ENCODE measurements around the gene KRT80.

The KRT80 gene

GRCh38 chr12:52155048-52155868 is 36.6 kb downstream of the KRT80 start:
- peak in 1 of 2 donors; percentile 14 for DNase-seq (ENCODE audit: low read depth in 2 of 2)

GRCh38 chr12:52152905-52153317 is 38.9 kb downstream of the KRT80 start:
- no peak for DNase-seq (ENCODE audit: low read depth in 2 of 2)

DNA sequence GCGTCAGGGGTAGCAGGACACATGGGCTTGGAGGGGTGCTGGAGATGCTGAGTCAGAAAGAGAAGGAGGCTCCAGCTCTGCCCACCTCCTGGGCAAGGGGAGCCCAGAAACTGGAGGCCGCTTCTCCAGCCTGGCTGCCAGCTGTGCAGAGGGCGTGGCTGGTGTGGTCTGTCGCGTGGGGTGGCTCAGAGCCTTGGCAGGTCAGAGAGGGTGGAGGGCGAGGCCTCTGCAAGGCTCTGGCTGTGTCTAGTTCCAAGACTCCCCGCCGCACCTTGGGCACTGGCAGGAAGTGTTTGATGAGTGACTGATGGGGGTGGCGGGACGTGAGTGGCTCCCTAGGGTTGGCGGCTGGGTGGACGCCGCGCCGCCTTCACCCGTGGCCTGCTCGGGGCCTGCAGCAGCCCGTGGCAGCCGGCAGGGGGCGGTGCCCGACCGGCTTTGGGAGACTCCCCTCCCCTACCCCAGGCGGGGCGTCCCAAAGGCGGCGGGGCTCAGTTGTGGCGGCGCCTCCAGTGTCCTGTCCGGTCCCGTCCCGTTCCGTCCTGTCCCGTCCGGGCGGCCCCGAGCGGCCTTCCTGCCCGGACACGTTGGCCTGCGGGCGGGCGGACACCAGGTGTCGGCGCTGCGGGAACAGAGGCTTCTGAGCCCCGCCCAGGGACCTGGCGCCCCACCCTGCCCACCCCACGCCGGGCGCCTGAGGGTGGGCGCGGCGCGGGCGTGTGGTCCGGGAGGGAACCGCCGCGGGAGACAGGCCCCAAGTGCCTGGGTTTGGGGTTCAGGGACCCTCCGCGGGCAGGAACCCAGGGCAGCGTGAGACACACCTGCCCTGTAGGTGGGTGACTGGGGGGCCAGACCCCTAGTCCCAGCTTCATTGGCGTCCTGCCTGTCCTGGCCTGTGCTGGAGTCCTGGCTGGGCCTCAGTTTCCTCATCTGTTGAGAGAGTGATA is 39.7 kb downstream of the KRT80 start:
- peak; percentile 50 to 57 for DNase-seq (ENCODE audit: low read depth in 2 of 2)

- no peak for DNase-seq (ENCODE audit: low read depth in 2 of 2)
Observed at GRCh38 chr12:52151153-52151836, 40.5 kb downstream of the KRT80 start.

DNA sequence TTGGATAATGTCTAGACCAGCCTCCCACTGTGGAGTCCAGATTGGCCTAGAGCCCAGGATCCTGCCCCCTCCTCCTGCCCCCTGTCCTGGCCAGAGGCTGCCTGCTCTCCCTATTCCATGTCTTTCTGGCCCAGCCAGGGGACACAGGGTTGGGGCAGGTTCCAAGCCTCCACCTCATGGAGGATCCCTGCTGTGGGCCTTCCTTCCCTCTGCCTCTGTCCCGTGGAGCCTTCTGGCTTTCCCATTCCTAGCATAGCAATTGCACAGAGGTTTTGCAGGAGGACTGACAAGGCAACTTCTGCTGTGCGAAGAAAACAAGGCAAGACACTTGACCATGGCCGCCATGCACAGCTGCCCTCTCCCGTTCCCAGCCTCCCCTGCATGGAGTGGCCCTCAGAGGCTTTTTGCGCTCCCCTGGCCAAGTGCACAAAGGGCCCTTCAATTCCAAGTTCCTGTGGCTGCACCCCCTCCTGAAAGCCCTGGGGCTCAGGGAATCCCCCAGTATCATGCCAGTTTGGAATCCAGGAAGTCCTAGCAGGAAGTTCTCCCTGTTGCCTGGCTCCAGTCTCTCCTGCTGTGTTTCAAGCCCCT is 42.1 kb downstream of the KRT80 start:
- no peak for DNase-seq (ENCODE audit: low read depth in 2 of 2)

DNA sequence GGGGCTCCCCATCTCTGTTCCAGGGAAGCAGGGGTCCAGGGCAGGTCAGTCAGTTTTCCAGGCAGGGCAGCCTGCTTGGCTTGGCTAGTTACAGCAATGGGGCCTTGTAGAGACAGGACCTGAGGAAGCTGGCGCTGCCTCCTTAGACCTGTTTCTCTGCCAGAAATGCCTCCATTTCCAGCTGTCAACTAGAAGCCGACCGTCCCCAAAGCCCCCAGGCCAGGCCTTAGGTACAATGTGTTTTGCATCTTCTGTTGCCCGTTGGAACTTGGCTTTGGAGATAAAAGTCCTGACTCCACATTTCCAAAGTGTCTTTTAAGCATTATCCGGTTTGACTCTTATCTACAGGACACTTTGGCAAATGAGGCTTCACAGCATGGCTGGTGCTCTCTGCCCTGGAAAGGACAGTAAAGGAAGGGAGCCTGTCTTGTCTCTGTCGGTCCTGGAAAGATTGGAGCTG is 42.6 kb downstream of the KRT80 start:
- no peak for DNase-seq (ENCODE audit: low read depth in 2 of 2)

DNA sequence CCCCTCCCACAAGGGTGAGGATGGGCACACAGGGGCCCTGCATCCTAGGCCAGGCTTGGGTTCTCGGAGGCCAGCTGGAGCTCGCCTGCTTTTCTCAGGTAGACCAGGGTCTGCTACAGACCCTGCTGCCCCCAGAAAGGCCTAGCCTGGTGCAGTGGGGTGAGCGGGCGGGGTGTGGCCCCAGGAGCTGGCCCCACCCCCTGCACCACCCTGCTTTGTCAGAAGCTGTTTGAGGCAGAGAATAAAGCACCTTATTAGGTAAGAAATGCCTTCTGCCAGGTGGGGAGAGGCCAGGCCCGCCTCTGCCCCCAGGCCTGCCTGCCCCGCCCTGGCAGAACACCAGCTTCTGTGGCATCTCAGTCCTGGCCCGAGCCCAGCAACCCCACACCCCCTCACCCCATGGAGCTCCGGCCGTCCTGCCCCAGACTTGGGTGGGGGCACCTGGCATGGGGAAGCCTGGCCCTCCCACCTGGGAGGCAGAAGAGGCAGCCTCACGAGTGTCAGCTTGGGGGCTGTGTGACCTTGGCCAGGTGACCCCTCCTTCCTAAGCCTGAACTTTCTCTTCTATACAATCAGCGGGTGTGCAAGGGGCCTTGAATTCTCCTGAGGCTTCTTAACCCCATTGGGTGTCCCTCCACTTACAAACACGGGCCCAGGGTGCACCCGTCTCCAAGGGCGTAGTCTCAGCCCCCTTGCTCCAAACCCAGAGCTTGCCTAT is 43.2 kb downstream of the KRT80 start:
- no peak for DNase-seq (ENCODE audit: low read depth in 2 of 2)

GRCh38 chr12:52147964-52148463 is 43.8 kb downstream of the KRT80 start:
- DNase-seq (ENCODE audit: low read depth in 2 of 2) = no peak

DNA sequence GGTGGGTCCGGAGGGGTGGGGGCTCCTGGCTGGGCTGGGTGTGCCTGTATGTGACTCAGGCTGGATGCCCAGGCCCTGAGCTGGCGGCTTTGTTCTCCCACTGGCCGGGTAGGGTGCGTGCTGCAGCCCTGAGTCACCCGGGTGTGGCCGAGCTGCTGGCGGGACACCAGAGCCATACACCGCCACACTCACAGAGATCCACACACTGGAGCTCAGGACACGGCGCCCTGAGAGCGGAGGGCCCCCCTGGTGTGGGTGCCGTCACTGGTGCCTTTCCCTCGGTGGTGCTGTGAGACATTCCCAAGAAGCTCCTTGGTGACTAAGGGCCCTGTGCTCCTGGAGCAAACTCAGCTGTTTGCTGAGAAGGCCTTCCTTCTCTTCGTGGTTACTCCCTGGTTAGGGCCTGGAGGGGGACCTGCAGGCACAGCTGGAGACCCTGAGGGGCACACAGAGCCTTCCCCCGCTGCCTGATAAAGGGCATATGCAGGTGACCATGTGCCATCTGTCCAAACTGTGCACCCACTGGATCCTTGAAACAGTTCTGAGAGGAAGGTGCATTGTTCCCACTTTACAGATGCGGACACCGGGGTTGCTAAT is 44.3 kb downstream of the KRT80 start:
- DNase-seq (ENCODE audit: low read depth in 2 of 2) = no peak

GRCh38 chr12:52146822-52147366 is 44.9 kb downstream of the KRT80 start:
- no peak for DNase-seq (ENCODE audit: low read depth in 2 of 2)

- DNase-seq (ENCODE audit: low read depth in 2 of 2) = no peak
Observed at GRCh38 chr12:52146089-52146821, 45.6 kb downstream of the KRT80 start.

- no peak for DNase-seq (ENCODE audit: low read depth in 2 of 2)
Observed at GRCh38 chr12:52145228-52146088, 46.4 kb downstream of the KRT80 start.

GRCh38 chr12:52144512-52145227 is 47.1 kb downstream of the KRT80 start:
- DNase-seq (ENCODE audit: low read depth in 2 of 2) = no peak

DNA sequence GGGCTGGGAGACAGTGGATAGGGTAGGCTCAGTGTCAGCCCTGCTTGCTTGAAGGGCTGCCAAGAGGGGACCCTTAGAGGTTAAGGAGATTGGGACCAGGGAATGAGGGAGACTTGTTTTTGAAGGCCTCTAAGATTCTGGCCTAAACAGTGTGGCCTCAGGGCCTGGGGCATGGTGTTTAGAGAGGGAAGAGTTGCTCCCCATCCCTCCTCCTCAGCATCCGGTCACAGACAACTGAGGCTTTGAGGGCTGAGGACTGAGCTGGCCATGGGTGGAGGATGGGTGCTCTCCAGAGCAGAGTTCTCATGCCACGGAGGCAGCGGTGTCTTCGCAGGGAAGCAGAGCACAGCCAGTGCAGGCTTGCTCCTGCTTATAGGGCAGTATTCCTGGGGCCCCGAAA is 49.4 kb downstream of the KRT80 start:
- no peak for DNase-seq (ENCODE audit: low read depth in 2 of 2)

DNA sequence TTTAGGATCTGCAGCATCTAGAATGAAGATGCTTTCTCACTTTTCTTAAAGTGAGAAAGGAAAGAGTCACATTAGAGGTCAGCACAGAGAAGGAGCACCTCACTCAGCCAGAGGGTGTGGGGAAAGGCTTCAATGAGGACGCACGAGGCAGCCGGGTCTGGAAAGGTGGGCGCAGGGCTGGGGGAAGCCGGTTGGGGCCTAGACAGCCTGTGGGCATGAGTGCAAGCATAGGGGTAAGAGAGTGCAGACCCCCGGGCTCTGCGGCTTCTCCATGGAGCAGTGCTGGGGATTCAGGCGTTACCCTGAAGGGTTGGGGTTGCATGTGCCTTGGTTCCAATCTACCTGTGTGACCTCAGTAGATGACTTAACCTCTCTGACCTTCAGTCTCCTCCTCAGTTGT is 49.9 kb downstream of the KRT80 start:
- no peak for DNase-seq (ENCODE audit: low read depth in 2 of 2)

DNA sequence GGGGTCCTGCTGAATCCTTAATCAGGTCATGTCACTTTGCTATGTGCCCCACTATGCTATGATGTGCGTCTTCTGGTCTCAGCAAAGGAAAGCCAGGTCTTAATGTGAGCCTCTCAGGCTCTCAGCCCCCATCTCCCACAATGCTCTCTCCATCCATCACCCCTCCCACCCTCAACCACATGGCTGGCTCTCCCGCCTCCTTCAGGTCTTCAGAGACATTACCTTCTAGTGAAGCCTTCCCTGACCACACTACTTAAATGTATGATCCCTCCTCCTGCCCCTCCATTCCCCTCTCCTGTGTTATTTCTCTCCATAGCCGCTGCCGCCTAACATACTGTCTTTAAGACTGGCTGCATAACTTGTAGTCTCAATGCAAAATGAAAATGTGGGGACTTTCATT is 50.5 kb downstream of the KRT80 start:
- no peak for DNase-seq (ENCODE audit: low read depth in 2 of 2)

DNA sequence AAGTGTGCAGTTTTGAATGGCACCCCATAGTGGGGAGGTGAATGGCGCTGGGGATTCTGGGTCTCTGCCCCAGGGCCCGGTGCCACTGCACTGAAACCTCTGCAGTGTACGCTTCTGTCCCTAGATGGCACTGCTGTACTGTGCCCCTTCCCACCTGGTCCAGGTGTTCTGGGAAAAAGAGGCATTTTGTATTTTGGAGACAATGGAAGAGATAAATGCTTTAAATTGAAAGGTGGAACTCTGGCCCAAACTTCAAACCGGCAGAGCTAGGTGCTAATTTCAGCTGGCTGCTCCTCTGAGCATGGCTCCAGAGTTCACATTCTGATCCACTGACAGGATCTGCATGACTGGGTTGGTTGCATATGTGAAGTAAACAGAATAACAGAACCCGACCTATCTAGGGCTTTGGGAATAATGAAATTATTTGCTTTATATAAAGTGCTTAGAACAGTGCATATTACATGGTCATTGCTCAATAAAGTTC is 52.2 kb downstream of the KRT80 start:
- no peak for DNase-seq (ENCODE audit: low read depth in 2 of 2)

GRCh38 chr12:52139147-52139546 is 52.7 kb downstream of the KRT80 start:
- no peak for DNase-seq (ENCODE audit: low read depth in 2 of 2)
